NCI-H2196 (cell line): ENCODE results near the gene CLEC2B.

Source experiments
- DNase-seq: peaks from one replicate; lab custom pipeline; 2025; ENCODE audit not compliant: unreplicated experiment; lab: John Stamatoyannopoulos, UW

The CLEC2B gene

GRCh38 chr12:9870286-9870866 is 1.2 kb upstream of the CLEC2B start:
- no peak for DNase-seq

GRCh38 chr12:9868951-9869306 is 225 bp downstream of the CLEC2B start:
- no peak for DNase-seq

- DNase-seq, result no peak
These were observed 798 bp downstream of the CLEC2B start for GRCh38 chr12:9868311-9868801.

GRCh38 chr12:9867531-9867930 is 1.6 kb downstream of the CLEC2B start:
- DNase-seq, result no peak

- DNase-seq, result no peak
These were observed 2.3 kb downstream of the CLEC2B start for GRCh38 chr12:9866860-9867269.

DNA sequence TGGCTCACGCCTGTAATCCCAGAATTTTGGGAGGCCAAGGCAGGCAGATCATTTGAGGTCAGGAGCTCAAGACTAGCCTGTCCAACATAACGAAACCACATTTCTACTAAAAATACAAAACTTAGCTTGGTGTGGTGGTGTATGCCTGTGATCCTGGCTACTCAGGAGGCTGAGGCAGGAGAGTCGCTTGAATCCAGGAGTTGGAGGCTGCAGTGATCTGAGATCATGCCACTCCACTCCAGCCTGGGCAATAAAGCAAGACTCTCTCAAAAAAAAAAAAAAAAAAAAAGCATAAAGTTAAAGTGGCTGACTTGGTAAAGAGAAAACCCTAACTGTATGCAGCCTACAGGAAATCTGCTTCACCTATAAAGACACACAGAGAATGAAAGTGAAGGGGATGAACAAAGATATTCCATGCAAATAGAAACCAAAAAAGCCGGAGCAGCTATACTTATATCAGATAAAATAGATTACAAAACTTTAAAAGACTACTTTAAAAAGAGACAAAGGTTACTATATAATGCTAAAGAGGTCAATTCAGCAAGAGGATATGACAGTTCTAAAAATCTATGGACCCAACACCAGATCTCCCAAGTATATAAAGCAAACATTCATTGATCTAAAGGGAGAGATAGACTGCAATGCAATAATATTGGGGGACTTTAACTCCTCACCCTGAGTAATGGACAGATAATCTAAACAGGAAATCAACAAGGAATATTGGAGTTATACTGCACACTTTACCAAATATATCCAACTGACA is 4.1 kb downstream of the CLEC2B start:
- DNase-seq, result no peak

DNA sequence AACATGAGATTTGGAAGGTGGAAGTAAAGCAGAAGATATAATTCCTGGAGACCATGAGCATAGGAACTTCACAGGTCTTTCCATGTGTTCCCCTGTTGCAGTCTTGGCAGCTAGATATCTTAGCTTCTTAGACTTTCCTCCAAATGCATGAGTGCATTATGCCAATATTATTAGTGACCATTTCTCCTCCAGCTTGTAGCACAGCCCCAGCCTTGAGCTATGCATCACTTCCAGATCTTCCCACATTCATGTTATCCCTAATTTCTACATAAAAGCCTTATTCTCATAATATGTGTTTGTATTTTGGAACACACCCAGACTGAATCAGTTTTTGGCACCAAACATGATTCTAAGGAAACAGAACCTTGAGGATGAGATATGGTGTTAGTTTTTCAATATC is 11.0 kb downstream of the CLEC2B start:
- no peak for DNase-seq

- no peak for DNase-seq
These were observed 12.3 kb downstream of the CLEC2B start for GRCh38 chr12:9856894-9857293.

DNA sequence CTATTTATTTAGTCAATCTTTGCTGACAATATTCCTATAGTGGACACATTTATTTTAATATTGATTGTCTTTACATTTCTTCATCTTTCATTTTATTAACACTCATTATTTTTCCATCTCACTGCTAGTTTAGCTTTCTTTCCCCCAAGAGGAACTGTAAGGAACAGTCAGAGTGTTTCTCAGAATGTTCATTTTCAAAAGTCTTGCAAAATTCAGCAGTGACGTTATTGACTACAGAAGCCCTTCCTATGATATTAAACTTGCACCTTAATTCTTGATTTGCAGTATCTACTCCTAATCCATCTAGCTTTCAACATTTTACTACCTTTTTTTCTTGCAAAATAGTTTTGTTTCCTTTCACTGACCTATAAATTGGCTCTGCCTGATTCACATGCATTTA is 13.0 kb downstream of the CLEC2B start:
- no peak for DNase-seq

- DNase-seq, result no peak
These were observed 17.2 kb downstream of the CLEC2B start for GRCh38 chr12:9851927-9852326.

DNA sequence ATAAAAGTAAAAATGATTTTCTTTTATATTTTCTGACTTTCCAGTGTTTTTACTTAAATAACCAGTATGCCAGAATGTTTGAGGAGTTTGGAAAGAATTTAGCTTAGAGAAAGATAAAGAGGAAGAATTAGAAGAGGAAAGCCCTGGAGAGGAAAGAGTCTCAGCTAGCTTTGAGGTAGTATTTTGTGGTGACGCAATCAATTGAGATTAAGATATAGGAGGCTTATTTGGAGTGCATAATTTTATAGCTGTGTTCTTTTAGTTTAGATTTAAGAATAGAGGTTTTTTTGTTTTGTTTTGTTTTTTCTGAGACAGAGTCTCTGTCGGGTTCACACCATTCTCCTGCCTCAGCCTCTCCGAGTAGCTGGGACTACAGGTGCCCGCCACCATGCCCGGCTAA is 18.1 kb downstream of the CLEC2B start:
- no peak for DNase-seq

GRCh38 chr12:9848899-9849298 is 20.3 kb downstream of the CLEC2B start:
- no peak for DNase-seq

DNA sequence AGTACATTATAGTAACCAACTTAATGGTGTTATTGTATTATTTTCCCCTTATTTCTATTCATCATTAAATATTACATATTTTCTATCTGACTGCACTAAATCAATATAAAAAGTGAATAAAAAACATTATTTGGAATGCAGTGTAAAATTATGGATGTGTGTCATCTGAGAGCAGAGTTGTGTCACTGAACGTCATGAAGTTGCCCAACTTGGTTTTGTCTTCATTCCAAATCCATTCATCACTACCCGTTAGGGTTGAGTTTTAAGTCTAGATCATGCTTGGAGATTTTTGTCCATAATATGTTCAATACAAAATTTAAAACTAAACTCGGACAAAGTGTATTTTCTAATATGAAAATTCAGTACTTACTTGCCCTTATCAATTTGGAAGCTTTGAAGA is 25.7 kb downstream of the CLEC2B start:
- no peak for DNase-seq

DNA sequence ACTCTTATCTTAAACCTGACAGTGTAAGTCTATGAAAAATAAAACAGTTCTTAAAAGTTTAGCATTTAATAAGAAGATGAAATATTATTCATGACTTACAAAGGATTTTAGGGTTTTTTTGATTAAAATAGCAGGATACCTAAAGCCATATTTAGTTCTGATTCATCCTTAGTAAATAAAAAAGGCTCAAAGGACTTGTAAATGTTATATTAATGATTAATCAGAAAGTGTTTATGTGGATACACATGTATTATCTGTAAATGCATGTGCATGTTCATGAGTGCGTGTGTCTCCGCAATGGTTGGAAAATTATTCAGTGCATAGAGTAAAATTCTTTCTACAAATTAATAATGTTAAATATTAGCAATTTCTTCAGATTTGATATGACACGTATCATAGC is 37.4 kb downstream of the CLEC2B start:
- DNase-seq, result no peak

DNA sequence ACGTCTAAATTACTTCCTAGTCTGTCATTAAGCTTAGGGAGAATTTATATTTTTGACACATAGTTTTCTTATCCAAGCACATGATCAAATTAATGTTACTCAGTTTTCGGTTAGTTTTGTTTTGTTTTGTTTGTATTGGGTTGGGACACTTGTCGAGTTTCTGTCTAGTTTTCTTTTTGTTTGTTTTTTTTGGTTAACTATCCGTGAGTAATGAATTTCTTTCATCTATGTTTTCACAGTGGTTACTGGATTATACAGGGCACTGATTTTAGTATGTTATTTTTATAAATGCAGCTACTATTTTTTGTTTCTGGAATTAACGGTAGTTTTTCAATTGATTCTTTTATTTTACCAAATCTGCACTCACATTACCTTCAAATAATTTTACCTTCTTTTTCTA is 39.2 kb downstream of the CLEC2B start:
- no peak for DNase-seq

- DNase-seq, result no peak
These were observed 39.7 kb downstream of the CLEC2B start for GRCh38 chr12:9829483-9829882.

DNA sequence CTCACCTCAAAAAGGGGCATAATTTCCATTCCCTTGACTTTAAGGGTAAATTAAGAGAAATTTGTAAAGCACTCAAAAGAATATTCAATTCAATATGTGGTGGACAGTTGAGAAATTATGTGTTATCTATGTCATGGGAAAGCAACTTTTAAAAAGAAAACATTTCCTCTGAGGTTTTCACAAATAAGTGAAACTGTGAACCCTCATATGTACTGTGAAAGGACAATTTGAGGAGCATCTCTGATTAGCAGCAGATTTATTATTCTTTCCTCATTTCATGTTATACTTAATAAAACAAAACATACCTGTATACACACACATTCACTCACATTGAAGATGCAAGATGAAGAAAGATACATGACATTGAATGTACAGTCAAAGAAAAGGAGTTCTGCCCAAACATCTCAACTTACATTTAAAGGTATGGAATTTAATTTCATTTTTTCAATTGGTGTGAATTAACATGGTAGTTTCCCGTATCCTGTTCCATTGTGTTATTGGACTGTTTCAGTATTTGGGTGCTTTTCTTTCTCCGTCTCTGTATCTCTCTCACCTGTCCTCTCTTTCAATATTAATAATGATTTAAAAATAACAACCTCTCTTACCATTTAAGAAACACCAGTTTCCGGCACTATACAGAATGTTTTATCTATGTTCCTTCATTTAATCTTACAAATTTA is 41.8 kb downstream of the CLEC2B start, which contains the start of gene KLRF1:
Gene KLRF1, plus strand, starts transcription at position 273 of the 680 bp plus-strand sequence. Its CDS starts 64 bp downstream, at position 337.
- DNase-seq, result no peak

- no peak for DNase-seq
These were observed 48.7 kb downstream of the CLEC2B start for GRCh38 chr12:9820281-9820930.

DNA sequence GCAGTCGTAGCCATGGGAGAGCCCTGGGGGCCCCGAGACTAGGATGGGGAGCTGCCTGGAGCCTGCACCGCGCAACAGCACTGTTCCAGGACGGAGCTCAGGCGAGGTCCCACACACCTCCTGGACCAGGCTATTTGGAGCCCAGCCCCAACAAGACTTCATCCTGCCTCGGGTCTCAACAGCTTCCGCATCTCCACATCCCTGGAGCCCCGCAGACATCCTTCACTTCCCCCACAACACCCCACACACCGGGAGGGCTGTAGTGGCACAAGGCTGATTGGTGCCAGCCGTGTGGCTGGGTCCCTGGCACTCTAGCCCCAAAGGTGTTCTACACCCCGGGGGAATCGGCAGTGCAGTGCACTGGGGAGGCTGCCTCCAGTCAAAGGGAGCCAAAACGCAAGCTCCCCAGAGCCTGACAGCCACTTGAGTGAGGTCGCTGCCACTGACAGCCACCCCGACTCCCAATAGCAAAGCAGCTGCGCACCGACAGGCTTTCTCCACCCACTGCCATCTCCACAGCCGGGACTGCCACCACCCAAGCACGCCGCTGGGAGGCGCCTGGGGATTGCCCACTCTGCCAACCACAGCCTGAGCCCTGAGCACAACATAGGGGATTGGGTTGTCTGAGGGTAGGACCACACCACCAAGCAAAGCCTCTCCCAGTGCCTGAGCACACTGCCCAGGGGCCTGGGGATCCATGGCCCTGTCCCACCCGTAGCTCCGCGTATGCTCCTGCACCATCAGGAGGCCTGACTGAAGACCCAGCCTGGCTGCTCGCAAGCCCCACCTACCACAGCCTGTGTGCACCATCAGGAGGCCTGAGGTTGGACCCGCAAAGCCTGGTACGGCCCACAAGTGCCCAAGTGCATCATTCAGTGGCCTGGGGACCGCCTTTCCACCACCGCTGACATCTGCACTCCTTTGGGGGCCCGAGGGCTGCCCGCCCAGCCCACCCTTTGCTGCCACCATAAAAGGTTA is 55.0 kb downstream of the CLEC2B start:
- no peak for DNase-seq

DNA sequence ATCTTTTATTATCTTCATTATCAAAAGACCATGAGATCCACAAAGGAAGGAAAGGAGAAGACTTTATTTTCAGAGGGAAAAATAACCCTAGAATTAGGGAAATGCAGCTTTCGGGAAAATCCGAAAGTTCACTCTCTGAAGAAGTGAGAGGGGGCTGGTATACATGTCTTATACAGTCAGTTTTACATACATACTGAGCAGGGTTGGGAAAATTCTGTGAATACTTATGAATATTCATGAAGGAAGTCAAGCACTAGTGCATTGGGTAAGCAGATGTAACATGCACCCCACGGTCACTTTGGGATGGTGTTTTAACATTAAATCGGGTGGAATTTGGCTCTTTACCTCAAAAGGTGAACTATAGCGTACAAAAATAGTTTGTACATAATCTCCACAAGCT is 57.5 kb downstream of the CLEC2B start:
- DNase-seq, result no peak
